D721Med (cell line): ENCODE data around the gene PEX7.
"Not testable (repeated sequence)": the region's sequence is repeated elsewhere in the genome, so short reads cannot be mapped to it uniquely, and the experiment has no call there.

Experiments used
- DNase-seq: peaks from one replicate; pipeline ENCODE4 v3.0.0; 2011; ENCODE audit warnings: low spot score; ENCODE audit not compliant: insufficient read length
- FAIRE-seq: peaks from 2 replicates; lab custom pipeline; 2011; peaks lifted over from hg19 to GRCh38; lab: Jason Lieb, UNC
- TF ChIP-seq, protein P1 (sequence below): IDR thresholded peaks from 2 replicates; pipeline ENCODE4 v1.5.1; 2012; ENCODE audit warnings: mild to moderate bottlenecking, control low read depth; ENCODE audit not compliant: insufficient read depth; ENCODE audit errors: missing control alignments

The PEX7 gene

GRCh38 chr6:136798044-136798443 is 24.3 kb upstream of the PEX7 start:
- TF ChIP-seq, protein P1, sequence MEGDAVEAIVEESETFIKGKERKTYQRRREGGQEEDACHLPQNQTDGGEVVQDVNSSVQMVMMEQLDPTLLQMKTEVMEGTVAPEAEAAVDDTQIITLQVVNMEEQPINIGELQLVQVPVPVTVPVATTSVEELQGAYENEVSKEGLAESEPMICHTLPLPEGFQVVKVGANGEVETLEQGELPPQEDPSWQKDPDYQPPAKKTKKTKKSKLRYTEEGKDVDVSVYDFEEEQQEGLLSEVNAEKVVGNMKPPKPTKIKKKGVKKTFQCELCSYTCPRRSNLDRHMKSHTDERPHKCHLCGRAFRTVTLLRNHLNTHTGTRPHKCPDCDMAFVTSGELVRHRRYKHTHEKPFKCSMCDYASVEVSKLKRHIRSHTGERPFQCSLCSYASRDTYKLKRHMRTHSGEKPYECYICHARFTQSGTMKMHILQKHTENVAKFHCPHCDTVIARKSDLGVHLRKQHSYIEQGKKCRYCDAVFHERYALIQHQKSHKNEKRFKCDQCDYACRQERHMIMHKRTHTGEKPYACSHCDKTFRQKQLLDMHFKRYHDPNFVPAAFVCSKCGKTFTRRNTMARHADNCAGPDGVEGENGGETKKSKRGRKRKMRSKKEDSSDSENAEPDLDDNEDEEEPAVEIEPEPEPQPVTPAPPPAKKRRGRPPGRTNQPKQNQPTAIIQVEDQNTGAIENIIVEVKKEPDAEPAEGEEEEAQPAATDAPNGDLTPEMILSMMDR: no peak
- DNase-seq (no peak), FAIRE-seq (no peak)

DNA sequence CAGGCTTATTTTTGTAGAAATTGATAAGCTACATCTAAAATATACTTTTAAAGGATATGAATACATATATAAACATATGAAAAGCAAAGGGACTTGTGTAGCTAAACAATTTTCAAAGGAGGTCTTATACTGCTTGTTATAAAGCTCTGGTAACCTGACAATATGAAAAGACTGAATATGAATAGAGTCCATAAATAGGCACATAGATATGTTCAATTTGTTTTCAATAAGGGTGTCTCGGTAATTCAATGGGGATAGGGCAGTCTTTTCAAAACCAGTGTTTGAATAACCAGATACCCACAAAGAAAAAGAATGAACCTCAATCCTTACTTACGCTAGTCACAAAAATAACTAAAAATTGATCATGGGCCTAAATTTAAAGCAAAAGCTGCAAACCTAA is 20.8 kb upstream of the PEX7 start:
- peak; percentile 11 for FAIRE-seq
- DNase-seq: no peak
- TF ChIP-seq, protein P1: no peak

DNA sequence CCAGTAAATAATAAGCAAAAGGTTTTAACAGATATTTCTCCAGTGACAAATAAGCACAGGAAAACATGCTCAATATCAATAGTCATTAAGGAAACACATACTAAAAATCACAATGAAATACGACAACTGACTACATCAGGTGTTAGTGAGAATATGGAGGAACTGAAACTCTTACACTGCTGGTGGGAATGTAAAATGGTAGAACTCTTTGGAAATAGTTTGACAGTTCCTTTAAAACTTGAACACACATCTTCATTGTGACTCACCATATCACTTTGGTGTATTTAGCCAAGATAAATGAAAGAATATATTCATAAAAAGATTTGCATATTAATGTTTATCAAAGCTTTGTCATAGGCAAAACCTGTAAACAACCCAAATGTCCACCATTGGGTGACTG is 18.8 kb upstream of the PEX7 start:
- FAIRE-seq: no peak
- DNase-seq: no peak
- TF ChIP-seq, protein P1: no peak

DNA sequence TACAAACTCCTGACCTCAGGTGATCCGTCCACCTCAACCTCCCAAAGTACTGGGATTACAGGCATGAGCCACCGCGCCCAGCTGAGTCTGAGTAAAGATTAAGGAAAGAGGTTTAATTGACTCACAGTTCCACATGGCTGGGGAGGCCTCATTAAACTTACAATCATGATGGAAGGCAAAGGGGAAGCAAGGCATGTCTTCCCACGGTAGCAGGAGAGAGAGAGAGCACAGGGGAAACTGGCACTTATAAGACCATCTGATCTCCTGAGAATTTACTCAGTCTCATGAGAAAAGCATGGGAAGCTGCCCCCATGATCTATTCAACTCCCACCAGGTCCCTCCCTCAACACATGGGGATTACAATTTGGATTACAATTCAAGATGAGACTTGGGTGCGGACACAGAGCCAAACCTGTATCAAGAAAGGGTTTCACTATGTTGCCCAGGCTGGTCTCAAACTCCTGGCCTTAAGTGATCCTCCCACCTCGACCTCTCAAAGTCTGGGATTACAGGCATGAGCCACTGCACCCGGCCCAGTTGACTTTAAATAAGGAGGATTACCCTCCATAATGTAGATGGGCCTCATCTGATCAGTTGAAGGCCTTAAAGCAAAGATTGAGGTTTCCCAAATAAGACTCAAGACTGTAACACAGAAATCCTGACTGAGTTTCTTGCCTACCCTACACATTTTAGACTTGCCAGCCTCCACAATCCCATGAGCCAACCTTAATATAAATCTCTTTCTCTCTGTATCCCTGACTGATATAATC is 13.1 kb upstream of the PEX7 start:
- TF ChIP-seq, protein P1: no peak
- DNase-seq: no peak
- no peak for FAIRE-seq

- no peak for FAIRE-seq
- TF ChIP-seq, protein P1: no peak
- no peak for DNase-seq
These were observed 11.1 kb upstream of the PEX7 start for GRCh38 chr6:136811272-136811671.

GRCh38 chr6:136812174-136812573 is 10.2 kb upstream of the PEX7 start:
- FAIRE-seq (no peak), DNase-seq (no peak)
- TF ChIP-seq, protein P1: no peak

DNA sequence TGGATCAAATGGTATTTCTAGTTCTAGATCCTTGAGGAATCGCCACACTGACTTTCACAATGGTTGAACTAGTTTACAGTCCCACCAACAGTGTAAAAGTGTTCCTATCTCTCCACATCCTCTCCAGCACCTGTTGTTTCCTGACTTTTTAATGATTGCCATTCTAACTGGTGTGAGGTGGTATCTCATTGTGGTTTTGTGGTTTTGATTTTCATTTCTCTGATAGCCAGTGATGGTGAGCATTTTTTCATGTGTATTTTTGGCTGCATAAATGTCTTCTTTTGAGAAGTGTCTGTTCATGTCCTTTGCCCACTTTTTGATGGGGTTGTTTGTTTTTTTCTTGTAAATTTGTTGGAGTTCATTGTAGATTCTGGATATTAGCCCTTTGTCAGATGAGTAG is 6.8 kb upstream of the PEX7 start:
- not testable (repeated sequence) for FAIRE-seq

DNA sequence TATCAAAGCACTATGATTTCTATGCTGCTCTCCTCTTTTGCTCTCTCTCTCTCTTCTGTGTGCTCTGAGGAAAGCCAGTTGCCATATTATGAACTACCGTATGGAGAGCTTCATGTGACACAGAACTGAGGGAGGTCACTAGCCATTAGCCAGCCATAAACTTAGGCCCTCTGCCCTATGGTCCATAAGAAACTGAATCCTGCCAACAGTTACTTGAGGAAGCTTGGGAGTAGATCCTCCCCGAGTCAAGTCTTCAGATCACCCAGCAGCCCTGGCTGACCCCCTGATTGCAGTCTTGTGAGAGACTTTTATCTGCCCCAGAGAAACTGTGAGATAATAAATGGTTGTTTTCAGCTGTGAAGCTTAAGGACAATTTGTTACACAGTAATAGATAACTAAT is 5.7 kb upstream of the PEX7 start:
- FAIRE-seq: no peak
- no peak for DNase-seq

More for the DNA sequence above, 6.8 kb upstream of the PEX7 start:
- DNase-seq: not testable (repeated sequence)

More for the DNA sequence above, 5.7 kb upstream of the PEX7 start:
- TF ChIP-seq, protein P1: no peak
